Activated naive CD8-positive, alpha-beta T cell treated with anti-CD3 and anti-CD28 coated beads, Interleukin-2, amount 10 ng/mL, durations not matched to agents 7 days and 5 days (primary cell): Measurements from ENCODE around the gene FKBP14. TPM values are rescaled to one million over a fixed set of nuclear protein-coding genes. Genes with fewer than 3 reads are reported as not detected.

ENCODE experiments used
- total RNA-seq, 2 experiments: library from RNA; stranded (reverse); gene quantifications; one replicate each; pipeline ENCODE4 v1.2.3, GENCODE V29; 2021

Gene FKBP14
- total RNA-seq, 2 experiments from 2014 or later, result 4.8 to 6.7 TPM

Other genes starting within 250 kb of the FKBP14 start
- not detected for gene WIPF3, start 220.2 kb downstream of the FKBP14 start, total RNA-seq
- 10 to 100 TPM; 11.5 to 14.6 TPM for gene SCRN1, start 36.9 kb downstream of the FKBP14 start, total RNA-seq
- 10 to 100 TPM; 11.6 to 14.3 TPM for gene PLEKHA8, start 1.7 kb upstream of the FKBP14 start, total RNA-seq
- 1 to 10 TPM; 6.1 to 9.7 TPM for gene MTURN, start 108.3 kb upstream of the FKBP14 start, total RNA-seq